ENCODE measurements around the gene RPGRIP1L. TPM values are rescaled to one million over a fixed set of nuclear protein-coding genes. Genes with fewer than 3 reads are reported as not detected.

The RPGRIP1L gene
- total and polyA plus RNA-seq, 9 donors = 5.3 to 10.0 (median 7.8) TPM

- no peak for DNase-seq
These were observed 34.8 kb downstream of the RPGRIP1L start for GRCh38 chr16:53668869-53669268.

GRCh38 chr16:53666786-53667415 is 36.8 kb downstream of the RPGRIP1L start:
- H3K27me3 ChIP-seq (ENCODE audit: control insufficient read depth, insufficient read depth, low read length) = no peaks in the 10 kb centered on the region
- H3K9me3 ChIP-seq (replicated peaks; ENCODE audit: control insufficient read depth, low read depth, low read length) = no peaks in the 10 kb centered on the region
- no peak for DNase-seq
- no CpG with 5 or more reads among the region's 3 CpGs for WGBS (ENCODE audit: insufficient coverage)
- no peak overlapping the region for H3K27ac ChIP-seq (ENCODE audit: low read length)
- no peaks in the 10 kb centered on the region for H3K4me1 ChIP-seq (ENCODE audit: control insufficient read depth, insufficient read depth, low read length)
- H3K4me3 ChIP-seq (ENCODE audit: low read length) = no peak overlapping the region
- H3K36me3 ChIP-seq (ENCODE audit: control insufficient read depth, insufficient read depth, low read length) = no peaks in the 10 kb centered on the region

More at GRCh38 chr16:53668869-53669268, 34.8 kb downstream of the RPGRIP1L start:
- no peaks in the 10 kb centered on the region for H3K4me1 ChIP-seq (ENCODE audit: control insufficient read depth, insufficient read depth, low read length)
- no peak overlapping the region for H3K4me3 ChIP-seq (ENCODE audit: low read length)
- H3K36me3 ChIP-seq (ENCODE audit: control insufficient read depth, insufficient read depth, low read length) = no peaks in the 10 kb centered on the region
- no peaks in the 10 kb centered on the region for H3K27me3 ChIP-seq (ENCODE audit: control insufficient read depth, insufficient read depth, low read length)
- WGBS (ENCODE audit: insufficient coverage) = no CpG with 5 or more reads among the region's 2 CpGs
- H3K27ac ChIP-seq (ENCODE audit: low read length) = no peak overlapping the region
- no peaks in the 10 kb centered on the region for H3K9me3 ChIP-seq (replicated peaks; ENCODE audit: control insufficient read depth, low read depth, low read length)

GRCh38 chr16:53664724-53665345 is 38.8 kb downstream of the RPGRIP1L start:
- Histone ChIP-seq H3K4me1 (ENCODE audit: control insufficient read depth, insufficient read depth, low read length) (no peaks in the 10 kb centered on the region), H3K4me3 (ENCODE audit: low read length) (no peak overlapping the region), H3K27ac (ENCODE audit: low read length) (peak overlapping the region; percentile 43), H3K9me3 (replicated peaks; ENCODE audit: control insufficient read depth, low read depth, low read length) (no peaks in the 10 kb centered on the region), H3K36me3 (ENCODE audit: control insufficient read depth, insufficient read depth, low read length) (no peaks in the 10 kb centered on the region), H3K27me3 (ENCODE audit: control insufficient read depth, insufficient read depth, low read length) (no peaks in the 10 kb centered on the region)
- peak; percentile 71 for DNase-seq
- WGBS (ENCODE audit: insufficient coverage) = 32% methylated on average over 5 of the region's 7 CpGs

- H3K4me1 ChIP-seq (ENCODE audit: control insufficient read depth, insufficient read depth, low read length) = no peaks in the 10 kb centered on the region
- no peaks in the 10 kb centered on the region for H3K27me3 ChIP-seq (ENCODE audit: control insufficient read depth, insufficient read depth, low read length)
- DNase-seq = no peak
- H3K9me3 ChIP-seq (replicated peaks; ENCODE audit: control insufficient read depth, low read depth, low read length) = no peaks in the 10 kb centered on the region
- no CpG with 5 or more reads among the region's 1 CpG for WGBS (ENCODE audit: insufficient coverage)
- no peaks in the 10 kb centered on the region for H3K36me3 ChIP-seq (ENCODE audit: control insufficient read depth, insufficient read depth, low read length)
- no peak overlapping the region for H3K4me3 ChIP-seq (ENCODE audit: low read length)
- no peak overlapping the region for H3K27ac ChIP-seq (ENCODE audit: low read length)
These were observed 41.6 kb downstream of the RPGRIP1L start for GRCh38 chr16:53662072-53662471.

GRCh38 chr16:53654946-53655345 is 48.7 kb downstream of the RPGRIP1L start:
- Histone ChIP-seq H3K9me3 (replicated peaks; ENCODE audit: control insufficient read depth, low read depth, low read length) (no peaks in the 10 kb centered on the region), H3K36me3 (ENCODE audit: control insufficient read depth, insufficient read depth, low read length) (peaks cover 12% of the 10 kb centered on the region), H3K27ac (ENCODE audit: low read length) (no peak overlapping the region), H3K27me3 (ENCODE audit: control insufficient read depth, insufficient read depth, low read length) (no peaks in the 10 kb centered on the region), H3K4me3 (ENCODE audit: low read length) (no peak overlapping the region), H3K4me1 (ENCODE audit: control insufficient read depth, insufficient read depth, low read length) (no peaks in the 10 kb centered on the region)
- WGBS (ENCODE audit: insufficient coverage) = no CpG with 5 or more reads among the region's 2 CpGs
- no peak for DNase-seq

GRCh38 chr16:53651357-53651756 is 52.3 kb downstream of the RPGRIP1L start:
- Histone ChIP-seq H3K4me1 (ENCODE audit: control insufficient read depth, insufficient read depth, low read length) (no peaks in the 10 kb centered on the region), H3K9me3 (replicated peaks; ENCODE audit: control insufficient read depth, low read depth, low read length) (no peaks in the 10 kb centered on the region), H3K27ac (ENCODE audit: low read length) (no peak overlapping the region), H3K27me3 (ENCODE audit: control insufficient read depth, insufficient read depth, low read length) (no peaks in the 10 kb centered on the region), H3K4me3 (ENCODE audit: low read length) (no peak overlapping the region), H3K36me3 (ENCODE audit: control insufficient read depth, insufficient read depth, low read length) (peaks cover 16% of the 10 kb centered on the region)
- WGBS (ENCODE audit: insufficient coverage) = 78% methylated on average over 2 of the region's 2 CpGs
- no peak for DNase-seq

- Histone ChIP-seq H3K4me3 (ENCODE audit: low read length) (no peak overlapping the region), H3K27me3 (ENCODE audit: control insufficient read depth, insufficient read depth, low read length) (no peaks in the 10 kb centered on the region), H3K27ac (ENCODE audit: low read length) (no peak overlapping the region), H3K4me1 (ENCODE audit: control insufficient read depth, insufficient read depth, low read length) (no peaks in the 10 kb centered on the region), H3K9me3 (replicated peaks; ENCODE audit: control insufficient read depth, low read depth, low read length) (peaks cover 3% of the 10 kb centered on the region), H3K36me3 (ENCODE audit: control insufficient read depth, insufficient read depth, low read length) (peaks cover 6% of the 10 kb centered on the region)
- no peak for DNase-seq
- WGBS (ENCODE audit: insufficient coverage) = 75% methylated on average over 2 of the region's 3 CpGs
These were observed 57.2 kb downstream of the RPGRIP1L start for GRCh38 chr16:53646506-53646905.

- no peak overlapping the region for H3K4me3 ChIP-seq (ENCODE audit: low read length)
These were observed 60.2 kb downstream of the RPGRIP1L start for GRCh38 chr16:53643474-53643873.

GRCh38 chr16:53642094-53642493 is 61.6 kb downstream of the RPGRIP1L start:
- peak; percentile 40 for DNase-seq
- H3K36me3 ChIP-seq (ENCODE audit: control insufficient read depth, insufficient read depth, low read length) = peaks cover 4% of the 10 kb centered on the region
- no peak overlapping the region for H3K4me3 ChIP-seq (ENCODE audit: low read length)
- no peaks in the 10 kb centered on the region for H3K27me3 ChIP-seq (ENCODE audit: control insufficient read depth, insufficient read depth, low read length)
- 45% methylated on average over 3 of the region's 5 CpGs for WGBS (ENCODE audit: insufficient coverage)
- no peaks in the 10 kb centered on the region for H3K4me1 ChIP-seq (ENCODE audit: control insufficient read depth, insufficient read depth, low read length)
- H3K9me3 ChIP-seq (replicated peaks; ENCODE audit: control insufficient read depth, low read depth, low read length) = peaks cover 3% of the 10 kb centered on the region
- no peak overlapping the region for H3K27ac ChIP-seq (ENCODE audit: low read length)

More at GRCh38 chr16:53643474-53643873, 60.2 kb downstream of the RPGRIP1L start:
- no peak overlapping the region for H3K27ac ChIP-seq (ENCODE audit: low read length)
- H3K36me3 ChIP-seq (ENCODE audit: control insufficient read depth, insufficient read depth, low read length) = peaks cover 8% of the 10 kb centered on the region
- H3K27me3 ChIP-seq (ENCODE audit: control insufficient read depth, insufficient read depth, low read length) = no peaks in the 10 kb centered on the region
- DNase-seq = no peak
- peaks cover 3% of the 10 kb centered on the region for H3K9me3 ChIP-seq (replicated peaks; ENCODE audit: control insufficient read depth, low read depth, low read length)
- WGBS (ENCODE audit: insufficient coverage) = no CpG with 5 or more reads among the region's 1 CpG
- no peaks in the 10 kb centered on the region for H3K4me1 ChIP-seq (ENCODE audit: control insufficient read depth, insufficient read depth, low read length)

GRCh38 chr16:53636978-53637377 is 66.7 kb downstream of the RPGRIP1L start:
- Histone ChIP-seq H3K4me1 (ENCODE audit: control insufficient read depth, insufficient read depth, low read length) (no peaks in the 10 kb centered on the region), H3K27ac (ENCODE audit: low read length) (no peak overlapping the region), H3K36me3 (ENCODE audit: control insufficient read depth, insufficient read depth, low read length) (peaks cover 8% of the 10 kb centered on the region), H3K4me3 (ENCODE audit: low read length) (no peak overlapping the region), H3K9me3 (replicated peaks; ENCODE audit: control insufficient read depth, low read depth, low read length) (no peaks in the 10 kb centered on the region), H3K27me3 (ENCODE audit: control insufficient read depth, insufficient read depth, low read length) (no peaks in the 10 kb centered on the region)
- no CpG with 5 or more reads among the region's 2 CpGs for WGBS (ENCODE audit: insufficient coverage)
- no peak for DNase-seq
